ENCODE results near the gene LPAR3.

GRCh38 chr1:84836145-84836544 lies 56.9 kb downstream of the LPAR3 start:
- TF ChIP-seq CTCF (IDR thresholded peaks at IDR 0.05; ENCODE audit: low read depth, low read length, poor library complexity, severe bottlenecking) (no peak), EZH2phosphoT487 (IDR thresholded peaks at IDR 0.05; ENCODE audit: borderline replicate concordance, low read length) (no peak)

Data from DOHH2 (cell line).